HCT116 (cell line): ENCODE data around the gene ABHD18.

ENCODE experiments used
- EZH2 ChIP-seq: fragments of 200-600 bp; sonication (generic); IDR thresholded peaks from 2 replicates; pipeline ENCODE4 v1.6.1; 2017; ENCODE audit warnings: antibody characterized with exemption, mixed run types
- JUND ChIP-seq: IDR thresholded peaks from 2 replicates; pipeline ENCODE4 v1.6.1; 2012
- POLR2AphosphoS5 ChIP-seq: IDR thresholded peaks from 2 replicates; pipeline ENCODE4 v1.6.1; 2011; ENCODE audit warnings: mild to moderate bottlenecking, low read depth, low read length, moderate library complexity
- SP1 ChIP-seq: IDR thresholded peaks from 2 replicates; pipeline ENCODE4 v1.6.1; 2012; ENCODE audit warnings: low read depth
- SRF ChIP-seq: IDR thresholded peaks from 2 replicates; pipeline ENCODE4 v1.6.1; 2012; ENCODE audit warnings: low read depth
- YY1 ChIP-seq: IDR thresholded peaks from 2 replicates; pipeline ENCODE4 v1.6.1; 2011; ENCODE audit warnings: low read length, low read depth, moderate library complexity, mild to moderate bottlenecking; ENCODE audit not compliant: insufficient replicate concordance; ENCODE audit errors: extremely low read depth
- ZFX ChIP-seq: fragments of 450-650 bp; IDR thresholded peaks from 2 replicates; pipeline ENCODE4 v1.6.1; 2017
- ZNF274 ChIP-seq: fragments of 200-500 bp; sonication (Bioruptor generic); IDR thresholded peaks from 2 replicates; pipeline ENCODE4 v1.6.1; 2014; ENCODE audit warnings: mild to moderate bottlenecking, low read depth, low read length, inconsistent platforms
- TF ChIP-seq, protein P1 (sequence below), 3 experiments: fragments of 200-600 bp in 1 of 3; sonication (generic) in 1 of 3; IDR thresholded peaks in 2 of 3; conservative IDR thresholded peaks in 1 of 3; 2 replicates each; pipeline ENCODE4 v1.5.1; 2012 to 2017; ENCODE audit warnings: low read depth in 2 of 3, low read length in 2 of 3, antibody characterized with exemption in 1 of 3, borderline replicate concordance in 1 of 3, control low read depth in 1 of 3, mild to moderate bottlenecking in 1 of 3, mixed read lengths in 1 of 3, mixed run types in 1 of 3, moderate library complexity in 1 of 3; ENCODE audit not compliant: insufficient read depth in 1 of 3
- TF ChIP-seq, protein P2 (sequence below): IDR thresholded peaks from 2 replicates; pipeline ENCODE4 v1.6.1; 2011; ENCODE audit warnings: mild to moderate bottlenecking, low read length, moderate library complexity; ENCODE audit not compliant: insufficient replicate concordance; ENCODE audit errors: extremely low read depth
- TF ChIP-seq, protein P3 (sequence below): IDR thresholded peaks from 2 replicates; pipeline ENCODE4 v1.6.1; 2012
- TF ChIP-seq, protein P4 (sequence below): IDR thresholded peaks from 2 replicates; pipeline ENCODE4 v1.6.1; 2012
- TF ChIP-seq, protein P5 (sequence below): IDR thresholded peaks from 2 replicates; pipeline ENCODE4 v1.6.1; 2012; ENCODE audit warnings: low read depth

DNA sequence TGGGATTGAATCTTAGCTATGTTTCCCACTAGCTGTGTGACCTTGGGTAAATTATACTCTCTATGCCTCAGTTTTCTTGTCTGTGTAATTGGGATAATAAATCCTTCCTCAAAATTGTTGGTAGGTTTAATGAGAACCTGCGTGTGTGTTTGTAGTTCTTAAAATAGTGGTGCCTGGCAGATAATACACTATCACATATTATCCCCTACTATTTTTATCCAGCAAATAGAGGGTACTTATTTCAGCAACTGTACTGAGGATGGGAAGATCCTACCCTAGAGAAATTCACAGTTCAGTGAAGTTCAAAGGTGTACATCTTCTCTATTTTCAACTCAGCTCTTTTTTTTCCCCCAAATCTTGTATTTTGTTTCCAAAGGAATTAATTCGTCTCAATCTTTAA is 17.2 kb downstream of the ABHD18 start:
- TF ChIP-seq, protein P1, sequence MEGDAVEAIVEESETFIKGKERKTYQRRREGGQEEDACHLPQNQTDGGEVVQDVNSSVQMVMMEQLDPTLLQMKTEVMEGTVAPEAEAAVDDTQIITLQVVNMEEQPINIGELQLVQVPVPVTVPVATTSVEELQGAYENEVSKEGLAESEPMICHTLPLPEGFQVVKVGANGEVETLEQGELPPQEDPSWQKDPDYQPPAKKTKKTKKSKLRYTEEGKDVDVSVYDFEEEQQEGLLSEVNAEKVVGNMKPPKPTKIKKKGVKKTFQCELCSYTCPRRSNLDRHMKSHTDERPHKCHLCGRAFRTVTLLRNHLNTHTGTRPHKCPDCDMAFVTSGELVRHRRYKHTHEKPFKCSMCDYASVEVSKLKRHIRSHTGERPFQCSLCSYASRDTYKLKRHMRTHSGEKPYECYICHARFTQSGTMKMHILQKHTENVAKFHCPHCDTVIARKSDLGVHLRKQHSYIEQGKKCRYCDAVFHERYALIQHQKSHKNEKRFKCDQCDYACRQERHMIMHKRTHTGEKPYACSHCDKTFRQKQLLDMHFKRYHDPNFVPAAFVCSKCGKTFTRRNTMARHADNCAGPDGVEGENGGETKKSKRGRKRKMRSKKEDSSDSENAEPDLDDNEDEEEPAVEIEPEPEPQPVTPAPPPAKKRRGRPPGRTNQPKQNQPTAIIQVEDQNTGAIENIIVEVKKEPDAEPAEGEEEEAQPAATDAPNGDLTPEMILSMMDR (IDR thresholded peaks at IDR 0.05 in 2 of 3, conservative IDR thresholded peaks at IDR 0.05 in 1 of 3; ENCODE audit: borderline replicate concordance in 1 of 3, insufficient read depth in 1 of 3, low read depth in 2 of 3, low read length in 2 of 3) = no peak
- TF ChIP-seq SRF (no peak), ZFX (no peak), EZH2 (no peak), POLR2AphosphoS5 (no peak), JUND (no peak), SP1 (no peak), ZNF274 (no peak), YY1 (no peak)
- TF ChIP-seq, protein P2, sequence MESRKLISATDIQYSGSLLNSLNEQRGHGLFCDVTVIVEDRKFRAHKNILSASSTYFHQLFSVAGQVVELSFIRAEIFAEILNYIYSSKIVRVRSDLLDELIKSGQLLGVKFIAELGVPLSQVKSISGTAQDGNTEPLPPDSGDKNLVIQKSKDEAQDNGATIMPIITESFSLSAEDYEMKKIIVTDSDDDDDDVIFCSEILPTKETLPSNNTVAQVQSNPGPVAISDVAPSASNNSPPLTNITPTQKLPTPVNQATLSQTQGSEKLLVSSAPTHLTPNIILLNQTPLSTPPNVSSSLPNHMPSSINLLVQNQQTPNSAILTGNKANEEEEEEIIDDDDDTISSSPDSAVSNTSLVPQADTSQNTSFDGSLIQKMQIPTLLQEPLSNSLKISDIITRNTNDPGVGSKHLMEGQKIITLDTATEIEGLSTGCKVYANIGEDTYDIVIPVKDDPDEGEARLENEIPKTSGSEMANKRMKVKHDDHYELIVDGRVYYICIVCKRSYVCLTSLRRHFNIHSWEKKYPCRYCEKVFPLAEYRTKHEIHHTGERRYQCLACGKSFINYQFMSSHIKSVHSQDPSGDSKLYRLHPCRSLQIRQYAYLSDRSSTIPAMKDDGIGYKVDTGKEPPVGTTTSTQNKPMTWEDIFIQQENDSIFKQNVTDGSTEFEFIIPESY = no peak
- TF ChIP-seq, protein P3, sequence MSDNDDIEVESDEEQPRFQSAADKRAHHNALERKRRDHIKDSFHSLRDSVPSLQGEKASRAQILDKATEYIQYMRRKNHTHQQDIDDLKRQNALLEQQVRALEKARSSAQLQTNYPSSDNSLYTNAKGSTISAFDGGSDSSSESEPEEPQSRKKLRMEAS = no peak
- TF ChIP-seq, protein P4, sequence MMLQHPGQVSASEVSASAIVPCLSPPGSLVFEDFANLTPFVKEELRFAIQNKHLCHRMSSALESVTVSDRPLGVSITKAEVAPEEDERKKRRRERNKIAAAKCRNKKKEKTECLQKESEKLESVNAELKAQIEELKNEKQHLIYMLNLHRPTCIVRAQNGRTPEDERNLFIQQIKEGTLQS = no peak
- TF ChIP-seq, protein P5, sequence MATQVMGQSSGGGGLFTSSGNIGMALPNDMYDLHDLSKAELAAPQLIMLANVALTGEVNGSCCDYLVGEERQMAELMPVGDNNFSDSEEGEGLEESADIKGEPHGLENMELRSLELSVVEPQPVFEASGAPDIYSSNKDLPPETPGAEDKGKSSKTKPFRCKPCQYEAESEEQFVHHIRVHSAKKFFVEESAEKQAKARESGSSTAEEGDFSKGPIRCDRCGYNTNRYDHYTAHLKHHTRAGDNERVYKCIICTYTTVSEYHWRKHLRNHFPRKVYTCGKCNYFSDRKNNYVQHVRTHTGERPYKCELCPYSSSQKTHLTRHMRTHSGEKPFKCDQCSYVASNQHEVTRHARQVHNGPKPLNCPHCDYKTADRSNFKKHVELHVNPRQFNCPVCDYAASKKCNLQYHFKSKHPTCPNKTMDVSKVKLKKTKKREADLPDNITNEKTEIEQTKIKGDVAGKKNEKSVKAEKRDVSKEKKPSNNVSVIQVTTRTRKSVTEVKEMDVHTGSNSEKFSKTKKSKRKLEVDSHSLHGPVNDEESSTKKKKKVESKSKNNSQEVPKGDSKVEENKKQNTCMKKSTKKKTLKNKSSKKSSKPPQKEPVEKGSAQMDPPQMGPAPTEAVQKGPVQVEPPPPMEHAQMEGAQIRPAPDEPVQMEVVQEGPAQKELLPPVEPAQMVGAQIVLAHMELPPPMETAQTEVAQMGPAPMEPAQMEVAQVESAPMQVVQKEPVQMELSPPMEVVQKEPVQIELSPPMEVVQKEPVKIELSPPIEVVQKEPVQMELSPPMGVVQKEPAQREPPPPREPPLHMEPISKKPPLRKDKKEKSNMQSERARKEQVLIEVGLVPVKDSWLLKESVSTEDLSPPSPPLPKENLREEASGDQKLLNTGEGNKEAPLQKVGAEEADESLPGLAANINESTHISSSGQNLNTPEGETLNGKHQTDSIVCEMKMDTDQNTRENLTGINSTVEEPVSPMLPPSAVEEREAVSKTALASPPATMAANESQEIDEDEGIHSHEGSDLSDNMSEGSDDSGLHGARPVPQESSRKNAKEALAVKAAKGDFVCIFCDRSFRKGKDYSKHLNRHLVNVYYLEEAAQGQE = no peak
